Measurements from ENCODE around the gene GYG2. TPM values are rescaled to one million over a fixed set of nuclear protein-coding genes. Genes with fewer than 3 reads are reported as not detected.

GYG2 gene
- total and polyA plus RNA-seq, 2 experiments from 2014 or later: 17.6 to 63.8 TPM

- H3K79me2 ChIP-seq (replicated peaks; ENCODE audit: insufficient read depth): no peaks in the 10 kb centered on the region
- H3K4me1 ChIP-seq (ENCODE audit: insufficient read depth): no peaks in the 10 kb centered on the region
- no peak overlapping the region for H3K4me2 ChIP-seq
- H2AFZ ChIP-seq: no peak overlapping the region
- no peak overlapping the region for H3K4me3 ChIP-seq
- H3F3A ChIP-seq (replicated peaks; ENCODE audit: low read depth): no peaks in the 10 kb centered on the region
- Mint-ChIP-seq H3K4me1 (peaks cover 2% of the 10 kb centered on the region; the same call in 2 of the 3 replicates), H3K36me3 (ENCODE audit: low read depth) (peaks cover 38% of the 10 kb centered on the region), H3K27ac (no peak overlapping the region), H3K27me3 (ENCODE audit: insufficient read depth, low read depth, poor library complexity) (peaks cover 4% of the 10 kb centered on the region), H3K4me3 (no peak overlapping the region), H3K9me3 (peaks cover 17% of the 10 kb centered on the region)
- no peaks in the 10 kb centered on the region for H3K36me3 ChIP-seq (ENCODE audit: insufficient read depth)
- DNase-seq (ENCODE audit: low spot score): no peak
- H3K27me3 ChIP-seq (ENCODE audit: insufficient read depth): no peaks in the 10 kb centered on the region
- no peaks in the 10 kb centered on the region for H4K20me1 ChIP-seq (replicated peaks; ENCODE audit: insufficient read depth)
- H3K9me2 ChIP-seq (ENCODE audit: insufficient read depth): no peaks in the 10 kb centered on the region
- H3K27ac ChIP-seq (ENCODE audit: low read depth): no peak overlapping the region
- no peak for ATAC-seq
- no peak for TF ChIP-seq ZNF331 (CRISPR knock-in tag; IDR thresholded peaks at IDR 0.05; ENCODE audit: low read depth)
These were observed 78.6 kb downstream of the GYG2 start for GRCh38 chrX:2907295-2907694.

GRCh38 chrX:2908125-2908685 is 79.5 kb downstream of the GYG2 start:
- Histone ChIP-seq H3K27me3 (ENCODE audit: insufficient read depth) (no peaks in the 10 kb centered on the region), H3K79me2 (replicated peaks; ENCODE audit: insufficient read depth) (no peaks in the 10 kb centered on the region), H3K4me2 (no peak overlapping the region), H3F3A (replicated peaks; ENCODE audit: low read depth) (no peaks in the 10 kb centered on the region), H3K4me1 (ENCODE audit: insufficient read depth) (peaks cover 7% of the 10 kb centered on the region; the same call in 1 of the 2 replicates), H3K27ac (ENCODE audit: low read depth) (no peak overlapping the region), H3K9me2 (ENCODE audit: insufficient read depth) (no peaks in the 10 kb centered on the region), H3K4me3 (no peak overlapping the region), H3K36me3 (ENCODE audit: insufficient read depth) (no peaks in the 10 kb centered on the region), H4K20me1 (replicated peaks; ENCODE audit: insufficient read depth) (no peaks in the 10 kb centered on the region), H2AFZ (no peak overlapping the region)
- Mint-ChIP-seq H3K9me3 (peaks cover 12% of the 10 kb centered on the region), H3K4me1 (peaks cover 11% of the 10 kb centered on the region; the same call in 2 of the 3 replicates), H3K36me3 (ENCODE audit: low read depth) (peaks cover 30% of the 10 kb centered on the region), H3K27me3 (ENCODE audit: insufficient read depth, low read depth, poor library complexity) (peaks cover 4% of the 10 kb centered on the region), H3K27ac (no peak overlapping the region), H3K4me3 (no peak overlapping the region)
- ATAC-seq: no peak
- DNase-seq (ENCODE audit: low spot score): no peak
- no peak for TF ChIP-seq ZNF114 (CRISPR knock-in tag; IDR thresholded peaks at IDR 0.05)
- no peak for TF ChIP-seq STAT1 (IDR thresholded peaks at IDR 0.05; ENCODE audit: unreplicated experiment)
- TF ChIP-seq ZNF331 (CRISPR knock-in tag; IDR thresholded peaks at IDR 0.05; ENCODE audit: low read depth): no peak
- TF ChIP-seq ZNF462 (CRISPR knock-in tag; IDR thresholded peaks at IDR 0.05): no peak
- no peak for TF ChIP-seq REST (IDR thresholded peaks at IDR 0.05; ENCODE audit: unreplicated experiment)
- TF ChIP-seq, protein P1, sequence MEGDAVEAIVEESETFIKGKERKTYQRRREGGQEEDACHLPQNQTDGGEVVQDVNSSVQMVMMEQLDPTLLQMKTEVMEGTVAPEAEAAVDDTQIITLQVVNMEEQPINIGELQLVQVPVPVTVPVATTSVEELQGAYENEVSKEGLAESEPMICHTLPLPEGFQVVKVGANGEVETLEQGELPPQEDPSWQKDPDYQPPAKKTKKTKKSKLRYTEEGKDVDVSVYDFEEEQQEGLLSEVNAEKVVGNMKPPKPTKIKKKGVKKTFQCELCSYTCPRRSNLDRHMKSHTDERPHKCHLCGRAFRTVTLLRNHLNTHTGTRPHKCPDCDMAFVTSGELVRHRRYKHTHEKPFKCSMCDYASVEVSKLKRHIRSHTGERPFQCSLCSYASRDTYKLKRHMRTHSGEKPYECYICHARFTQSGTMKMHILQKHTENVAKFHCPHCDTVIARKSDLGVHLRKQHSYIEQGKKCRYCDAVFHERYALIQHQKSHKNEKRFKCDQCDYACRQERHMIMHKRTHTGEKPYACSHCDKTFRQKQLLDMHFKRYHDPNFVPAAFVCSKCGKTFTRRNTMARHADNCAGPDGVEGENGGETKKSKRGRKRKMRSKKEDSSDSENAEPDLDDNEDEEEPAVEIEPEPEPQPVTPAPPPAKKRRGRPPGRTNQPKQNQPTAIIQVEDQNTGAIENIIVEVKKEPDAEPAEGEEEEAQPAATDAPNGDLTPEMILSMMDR (conservative IDR thresholded peaks at IDR 0.05; ENCODE audit: low read depth in 2 of 2): no peak
- no peak for TF ChIP-seq POLR2AphosphoS5 (IDR thresholded peaks at IDR 0.05; ENCODE audit: low read depth)
- TF ChIP-seq ETS1 (IDR thresholded peaks at IDR 0.05): no peak
- TF ChIP-seq EZH2phosphoT487 (IDR thresholded peaks at IDR 0.05; ENCODE audit: unreplicated experiment): no peak
